Neuronal stem cell (in vitro differentiated cells): ENCODE data around the gene PCP4L1.

Experiments used
- DNase-seq: peaks from one replicate; pipeline ENCODE4 v3.0.0-alpha.2; 2013; ENCODE audit warnings: low spot score
- H2AFZ ChIP-seq: one replicate; pipeline ENCODE4 v1.6.1; 2013; ENCODE audit warnings: mild to moderate bottlenecking, low read length, inconsistent platforms
- H2AK5ac ChIP-seq: 2 replicates; pipeline ENCODE4 v1.6.1; 2013; ENCODE audit warnings: low read depth, mild to moderate bottlenecking, inconsistent platforms, low read length, moderate library complexity, mixed read lengths
- H2BK120ac ChIP-seq: 2 replicates; pipeline ENCODE4 v1.6.1; 2013; ENCODE audit warnings: low read depth, mild to moderate bottlenecking, inconsistent platforms, low read length, moderate library complexity, mixed read lengths
- H2BK12ac ChIP-seq: one replicate; pipeline ENCODE4 v1.6.1; 2013; ENCODE audit warnings: low read length, inconsistent platforms
- H2BK15ac ChIP-seq: 2 replicates; pipeline ENCODE4 v1.6.1; 2013; ENCODE audit warnings: mild to moderate bottlenecking, low read length, inconsistent platforms, mixed read lengths
- H2BK5ac ChIP-seq: one replicate; pipeline ENCODE4 v1.6.1; 2013; ENCODE audit warnings: inconsistent platforms, mild to moderate bottlenecking, low read length, moderate library complexity
- H3K14ac ChIP-seq: one replicate; pipeline ENCODE4 v1.6.1; 2013; ENCODE audit warnings: low read length, inconsistent platforms
- H3K18ac ChIP-seq: 2 replicates; pipeline ENCODE4 v1.6.1; 2013; ENCODE audit warnings: low read length, inconsistent platforms
- H3K23ac ChIP-seq: 2 replicates; pipeline ENCODE4 v1.6.1; 2013; ENCODE audit warnings: low read depth, mild to moderate bottlenecking, mixed read lengths, low read length, inconsistent platforms; ENCODE audit not compliant: poor library complexity
- H3K27ac ChIP-seq: replicated peaks from 3 replicates; pipeline ENCODE4 v1.5.1; 2013; ENCODE audit warnings: low read length, inconsistent platforms
- H3K27me3 ChIP-seq, 3 experiments: 2 replicates each; pipeline ENCODE4 v1.6.1; 2013; ENCODE audit warnings: low read length in 3 of 3, mild to moderate bottlenecking in 2 of 3, inconsistent platforms in 1 of 3, low read depth in 1 of 3, mixed read lengths in 1 of 3, moderate library complexity in 1 of 3; ENCODE audit not compliant: control insufficient read depth in 3 of 3, insufficient read depth in 3 of 3
- H3K36me3 ChIP-seq, 2 donors: replicated peaks in 1 of 2; 2 replicates each; pipeline ENCODE4 v1.6.1; 2013; ENCODE audit warnings: low read length in 2 of 2; ENCODE audit not compliant: control insufficient read depth in 2 of 2, insufficient read depth in 2 of 2
- H3K4ac ChIP-seq: 2 replicates; pipeline ENCODE4 v1.6.1; 2013; ENCODE audit warnings: inconsistent platforms, mild to moderate bottlenecking, low read length, moderate library complexity
- H3K4me1 ChIP-seq, 2 donors: 1 replicate in 1 of 2; 2 replicates in 1 of 2; pipeline ENCODE4 v1.6.1; 2013; ENCODE audit warnings: low read length in 2 of 2, low read depth in 1 of 2; ENCODE audit not compliant: control insufficient read depth in 2 of 2, insufficient read depth in 1 of 2
- H3K4me2 ChIP-seq: one replicate; pipeline ENCODE4 v1.6.1; 2013; ENCODE audit warnings: mild to moderate bottlenecking, low read length, inconsistent platforms; ENCODE audit not compliant: insufficient read depth, poor library complexity, severe bottlenecking
- H3K4me3 ChIP-seq, 2 donors: 2 replicates each; pipeline ENCODE4 v1.5.1; 2013; ENCODE audit warnings: low read length in 2 of 2, mild to moderate bottlenecking in 2 of 2, inconsistent platforms in 1 of 2, moderate library complexity in 1 of 2
- H3K79me1 ChIP-seq: one replicate; pipeline ENCODE4 v1.6.1; 2013; ENCODE audit warnings: low read depth, mild to moderate bottlenecking, inconsistent platforms, low read length, moderate library complexity
- H3K9ac ChIP-seq: one replicate; pipeline ENCODE4 v1.6.1; 2013; ENCODE audit warnings: mild to moderate bottlenecking, low read depth, low read length, inconsistent platforms; ENCODE audit not compliant: poor library complexity
- H3K9me3 ChIP-seq, 2 donors: replicated peaks in 1 of 2; 2 replicates each; pipeline versions ENCODE3 to v1.6.1; 2013; ENCODE audit warnings: low read length in 2 of 2, mild to moderate bottlenecking in 2 of 2, inconsistent platforms in 1 of 2, low read depth in 1 of 2, mixed read lengths in 1 of 2, moderate library complexity in 1 of 2; ENCODE audit not compliant: control insufficient read depth in 2 of 2, insufficient read depth in 1 of 2
- H4K8ac ChIP-seq: one replicate; pipeline ENCODE4 v1.6.1; 2013; ENCODE audit warnings: low read depth, mild to moderate bottlenecking, inconsistent platforms, low read length, moderate library complexity
- H4K91ac ChIP-seq: one replicate; pipeline ENCODE4 v1.6.1; 2013; ENCODE audit warnings: low read length, low read depth, mild to moderate bottlenecking, inconsistent platforms; ENCODE audit not compliant: poor library complexity
- WGBS, 2 donors: extraction: QIAGEN DNeasy Blood & Tissue Kit; methylation state at CpG; one replicate each; pipeline ENCODE4 v1.1.7; 2013; ENCODE audit warnings: missing lambda C conversion rate in 2 of 2, mixed read lengths in 1 of 2; ENCODE audit not compliant: insufficient read length in 2 of 2, insufficient replicate concordance in 1 of 2; ENCODE audit errors: extremely low coverage in 2 of 2; 5-methylcytosine and 5-hydroxymethylcytosine counted together

The PCP4L1 gene

GRCh38 chr1:161299347-161299746 is 40.8 kb downstream of the PCP4L1 start:
- H2BK12ac ChIP-seq = no peak overlapping the region
- H3K23ac ChIP-seq = no peak overlapping the region
- H3K27me3 ChIP-seq = peaks cover 0 to 3% (median 0%) of the 10 kb centered on the region in 3 experiments
- H3K9me3 ChIP-seq = no peaks in the 10 kb centered on the region
- H3K18ac ChIP-seq = no peak overlapping the region
- H2BK15ac ChIP-seq = no peak overlapping the region
- peak overlapping the region; percentile 22 for H2AFZ ChIP-seq
- no peak overlapping the region for H4K8ac ChIP-seq
- no peaks in the 10 kb centered on the region for H3K4me1 ChIP-seq
- no peaks in the 10 kb centered on the region for H3K79me1 ChIP-seq
- WGBS, 2 donors = no CpG with 5 or more reads among the region's 9 CpGs
- no peak overlapping the region for H3K14ac ChIP-seq
- no peak overlapping the region for H2BK5ac ChIP-seq
- H3K4ac ChIP-seq = no peak overlapping the region
- H3K4me3 ChIP-seq = no peak overlapping the region
- no peak overlapping the region for H3K27ac ChIP-seq
- no peaks in the 10 kb centered on the region for H3K36me3 ChIP-seq
- DNase-seq = no peak
- no peak overlapping the region for H3K9ac ChIP-seq
- no peak overlapping the region for H3K4me2 ChIP-seq
- no peak overlapping the region for H4K91ac ChIP-seq
- H2AK5ac ChIP-seq = no peak overlapping the region
- no peak overlapping the region for H2BK120ac ChIP-seq

- H3K23ac ChIP-seq = no peak overlapping the region
- H3K4me3 ChIP-seq = no peak overlapping the region
- no peak overlapping the region for H3K4me2 ChIP-seq
- no peak overlapping the region for H2AK5ac ChIP-seq
- peaks cover 0 to 7% of the 10 kb centered on the region in 2 donors for H3K4me1 ChIP-seq
- no peaks in the 10 kb centered on the region for H3K79me1 ChIP-seq
- no peak overlapping the region for H3K18ac ChIP-seq
- no peak overlapping the region for H2AFZ ChIP-seq
- DNase-seq = no peak
- no peak overlapping the region for H2BK120ac ChIP-seq
- peaks cover 0 to 3% (median 0%) of the 10 kb centered on the region in 3 experiments for H3K27me3 ChIP-seq
- no CpG with 5 or more reads among the region's 4 CpGs for WGBS, 2 donors
- H3K36me3 ChIP-seq = no peaks in the 10 kb centered on the region
- H4K91ac ChIP-seq = no peak overlapping the region
- no peak overlapping the region for H2BK12ac ChIP-seq
- H3K4ac ChIP-seq = no peak overlapping the region
- H2BK5ac ChIP-seq = no peak overlapping the region
- no peak overlapping the region for H3K27ac ChIP-seq
- H3K9ac ChIP-seq = no peak overlapping the region
- no peak overlapping the region for H3K14ac ChIP-seq
- no peaks in the 10 kb centered on the region for H3K9me3 ChIP-seq
- no peak overlapping the region for H2BK15ac ChIP-seq
- H4K8ac ChIP-seq = no peak overlapping the region
Measured at GRCh38 chr1:161300478-161300877, 41.9 kb downstream of the PCP4L1 start.

GRCh38 chr1:161304927-161305866 is 46.7 kb downstream of the PCP4L1 start:
- no peaks in the 10 kb centered on the region for H3K79me1 ChIP-seq
- H3K4me1 ChIP-seq = peaks cover 14 to 19% of the 10 kb centered on the region in 2 donors
- no peak overlapping the region for H3K14ac ChIP-seq
- H3K27me3 ChIP-seq = no peaks in the 10 kb centered on the region
- H3K23ac ChIP-seq = no peak overlapping the region
- no peak overlapping the region for H2BK5ac ChIP-seq
- no peak overlapping the region for H2BK15ac ChIP-seq
- H2BK12ac ChIP-seq = no peak overlapping the region
- H3K4ac ChIP-seq = no peak overlapping the region
- peak overlapping the region; percentile 45 to 89 for H3K4me3 ChIP-seq
- DNase-seq = no peak
- H3K4me2 ChIP-seq = peak overlapping the region; percentile 75
- H4K91ac ChIP-seq = no peak overlapping the region
- H3K36me3 ChIP-seq = no peaks in the 10 kb centered on the region
- H3K18ac ChIP-seq = peak overlapping the region; percentile 76
- no peak overlapping the region for H3K27ac ChIP-seq
- peak overlapping the region; percentile 88 for H2AFZ ChIP-seq
- H3K9me3 ChIP-seq = no peaks in the 10 kb centered on the region
- peak overlapping the region; percentile 92 for H3K9ac ChIP-seq
- H4K8ac ChIP-seq = no peak overlapping the region
- WGBS, 2 donors = no CpG with 5 or more reads among the region's 17 CpGs
- H2BK120ac ChIP-seq = no peak overlapping the region
- H2AK5ac ChIP-seq = no peak overlapping the region

DNA sequence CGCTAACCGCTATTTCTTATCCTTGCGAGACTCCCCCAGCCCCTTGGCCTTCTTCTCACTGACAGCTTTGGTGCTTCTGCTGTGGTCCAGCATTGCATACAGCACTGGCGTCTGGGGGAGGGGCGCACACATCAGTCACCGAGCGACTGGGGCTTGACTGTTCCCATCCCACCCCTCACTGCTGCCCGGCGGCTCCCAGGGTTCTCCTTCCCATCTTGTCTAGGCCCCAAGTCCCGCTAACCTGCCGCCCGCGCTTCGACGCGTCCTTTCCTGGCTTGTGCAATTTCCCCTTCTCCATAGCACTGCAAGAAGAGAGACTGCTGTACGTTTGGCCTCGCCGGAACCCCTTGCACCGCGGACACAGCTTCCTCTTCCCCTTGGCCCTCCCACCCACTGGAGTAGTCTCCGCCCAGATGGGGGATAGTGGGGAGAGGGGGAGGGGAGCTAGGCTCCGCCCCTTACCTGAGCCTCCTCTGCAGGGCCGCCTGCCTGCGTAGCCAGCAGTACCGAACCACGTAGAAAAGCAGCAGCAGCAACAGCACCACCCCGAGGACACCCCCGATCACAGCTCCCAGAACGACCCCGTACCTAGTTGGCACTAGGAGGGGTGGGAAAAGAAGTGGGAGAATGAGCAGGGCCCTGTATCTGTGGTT is 47.4 kb downstream of the PCP4L1 start:
- Histone ChIP-seq H3K27ac (no peak overlapping the region), H2AK5ac (no peak overlapping the region), H2BK120ac (no peak overlapping the region), H2BK5ac (no peak overlapping the region), H2BK15ac (no peak overlapping the region), H3K9ac (peak overlapping the region; percentile 92), H2BK12ac (no peak overlapping the region), H3K4me1 (peaks cover 16 to 20% of the 10 kb centered on the region in 2 donors), H3K18ac (peak overlapping the region; percentile 76), H3K4me2 (peak overlapping the region; percentile 75), H3K27me3 (no peaks in the 10 kb centered on the region), H3K4ac (no peak overlapping the region), H3K9me3 (no peaks in the 10 kb centered on the region), H3K14ac (no peak overlapping the region), H3K23ac (no peak overlapping the region), H4K91ac (no peak overlapping the region), H3K79me1 (no peaks in the 10 kb centered on the region), H3K36me3 (no peaks in the 10 kb centered on the region), H2AFZ (peak overlapping the region; percentile 88), H4K8ac (peak overlapping the region; percentile 72), H3K4me3 (peak overlapping the region; percentile 45 to 89)
- WGBS, 2 donors = no CpG with 5 or more reads among the region's 31 CpGs
- DNase-seq = peak; percentile 56
